HG03575 (cell line): ENCODE results near the gene RET.

Experiments used
- ATAC-seq: cut with Tn5 transposase; IDR thresholded peaks from one replicate; pipeline ENCODE4 v1.9.1; 2021; ENCODE audit not compliant: unreplicated experiment, insufficient number of reproducible peaks, low FRiP score; ENCODE audit errors: extremely low read depth

RET gene

GRCh38 chr10:43043773-43044447 lies 33.0 kb upstream of the RET start:
- ATAC-seq = no peak

GRCh38 chr10:43044448-43044921 lies 32.4 kb upstream of the RET start:
- no peak for ATAC-seq

DNA sequence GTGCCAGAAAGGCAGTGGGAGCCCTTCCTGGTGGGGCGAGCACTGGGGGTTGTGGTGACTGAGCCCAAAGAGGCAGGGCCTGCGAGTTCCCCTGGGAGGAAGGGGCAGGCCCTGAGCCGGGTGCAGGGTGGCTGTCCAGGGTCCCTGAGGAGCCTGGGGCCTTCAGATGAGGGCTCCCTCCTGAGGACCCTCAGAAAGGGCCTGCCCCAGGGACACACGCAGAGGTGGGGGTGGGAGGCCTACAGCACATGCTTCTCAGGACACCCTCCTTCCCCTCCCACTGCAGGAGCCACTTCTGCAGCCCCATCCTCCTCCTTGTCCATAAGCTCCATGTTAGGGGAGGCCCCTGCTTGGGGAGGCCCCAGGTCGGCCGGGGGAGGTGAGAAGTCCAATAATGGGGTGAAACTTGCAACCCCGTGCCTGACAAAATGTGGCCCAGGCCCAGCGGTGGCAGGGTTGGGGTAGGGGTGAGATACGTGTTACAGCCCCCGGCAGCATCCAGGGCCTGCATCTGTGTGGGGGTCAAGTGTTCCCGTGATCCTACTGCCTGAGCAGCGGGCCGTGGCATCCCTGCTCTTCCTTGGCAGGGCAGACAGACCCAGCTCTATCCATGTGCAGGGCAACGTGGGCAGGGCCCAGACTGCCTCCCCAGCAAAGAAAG lies 31.8 kb upstream of the RET start:
- no peak for ATAC-seq

DNA sequence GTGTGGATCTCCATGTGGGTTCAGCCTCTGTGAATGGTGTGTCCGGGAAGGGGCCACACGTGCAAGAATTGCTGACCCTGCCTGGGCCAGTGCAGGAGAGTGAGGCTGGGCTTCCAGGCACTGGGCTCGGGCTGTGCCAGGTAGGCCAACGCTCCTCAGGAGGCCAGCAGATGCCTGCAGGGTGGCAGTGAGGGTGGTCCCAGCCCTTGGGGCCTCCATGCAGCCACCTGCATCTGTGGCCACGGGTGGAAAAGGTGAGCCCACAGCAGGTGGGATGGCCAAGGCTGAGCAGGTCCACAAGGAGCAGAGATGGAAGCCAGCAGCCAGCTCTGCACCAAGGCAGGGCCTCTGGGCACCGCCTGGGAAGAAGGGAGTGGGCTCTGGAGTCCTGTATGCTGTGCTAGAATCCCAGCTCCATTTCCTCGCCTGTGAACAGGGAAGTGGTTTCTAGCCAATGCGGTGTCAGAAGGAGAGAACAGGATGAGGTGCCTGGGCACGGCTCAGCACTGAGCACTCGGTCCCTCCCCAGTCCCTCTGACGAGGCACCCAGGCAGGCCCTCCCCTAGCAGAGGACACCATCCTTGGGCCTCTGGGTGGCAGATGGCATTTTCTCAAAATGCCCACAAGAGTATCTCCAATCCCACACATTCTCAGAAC lies 31.1 kb upstream of the RET start:
- no peak for ATAC-seq

GRCh38 chr10:43046288-43046991 lies 30.4 kb upstream of the RET start:
- ATAC-seq = no peak

DNA sequence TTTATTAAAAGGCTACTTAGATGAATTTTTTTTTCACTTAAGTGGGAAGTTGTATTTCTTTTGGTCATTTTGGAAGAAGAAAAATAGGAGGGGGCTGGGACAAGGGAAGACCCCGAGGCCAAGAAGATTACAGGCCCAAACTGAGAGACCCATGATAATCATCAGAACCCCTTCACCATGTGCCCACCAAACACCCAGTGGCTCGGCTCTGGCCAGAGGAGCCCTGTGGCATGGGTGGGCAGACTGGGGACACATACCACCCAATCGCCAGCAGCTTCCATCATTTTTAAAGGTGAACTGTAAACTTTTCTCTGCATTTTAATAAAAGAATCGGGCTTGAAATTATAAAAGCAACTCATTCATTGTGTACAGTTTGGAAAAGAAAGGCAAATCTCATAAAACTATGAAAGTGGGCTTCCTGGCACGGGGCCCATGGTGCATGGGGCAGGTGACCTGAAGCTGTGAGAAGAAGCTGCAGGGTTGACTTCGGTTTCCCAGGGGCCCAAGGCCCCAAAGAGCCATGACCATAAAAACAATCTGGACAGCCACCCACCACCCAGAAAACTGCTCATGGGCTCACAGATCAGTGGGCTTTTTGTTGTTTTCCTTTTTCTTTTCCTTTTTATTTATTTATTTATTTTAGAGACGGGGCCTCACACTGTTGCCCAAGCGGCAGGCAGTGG lies 29.4 kb upstream of the RET start:
- ATAC-seq = no peak

DNA sequence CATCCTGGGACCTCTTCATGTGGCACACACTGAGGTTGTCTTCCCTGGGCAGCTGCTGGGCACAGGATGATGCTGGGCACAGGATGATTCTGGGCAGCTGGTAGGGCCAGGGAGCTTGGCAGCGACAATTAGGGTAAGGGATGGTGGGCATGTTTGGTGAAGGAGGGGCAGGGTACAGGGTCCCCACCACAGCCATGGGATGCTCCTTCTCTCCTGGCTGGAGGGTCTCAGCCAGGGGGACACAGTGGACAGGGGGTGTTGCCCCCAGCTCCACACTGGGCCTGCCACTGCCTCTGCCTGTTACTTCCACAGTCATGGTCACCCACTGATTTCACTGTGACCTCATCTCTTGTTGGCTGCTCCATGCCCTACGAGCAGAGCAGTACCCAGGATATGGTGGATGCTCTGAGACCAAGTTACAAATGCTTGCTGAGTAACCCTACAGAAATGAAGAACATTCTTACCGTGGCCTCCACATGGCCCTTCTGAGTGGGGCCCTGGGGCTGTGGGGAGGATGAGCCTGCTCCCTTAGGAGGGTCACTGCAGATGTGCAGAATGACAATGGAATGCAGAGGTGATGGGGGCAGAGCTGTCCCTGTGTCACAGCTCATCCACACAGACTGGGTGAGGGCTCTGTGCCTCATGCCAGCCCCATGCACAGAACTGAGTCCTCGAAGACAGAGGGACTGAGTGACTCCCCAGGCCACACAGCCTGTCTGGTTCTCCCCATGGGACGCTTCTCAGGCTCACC lies 28.4 kb upstream of the RET start:
- ATAC-seq = no peak

- no peak for ATAC-seq
Observed at GRCh38 chr10:43049081-43049551, 27.8 kb upstream of the RET start.

DNA sequence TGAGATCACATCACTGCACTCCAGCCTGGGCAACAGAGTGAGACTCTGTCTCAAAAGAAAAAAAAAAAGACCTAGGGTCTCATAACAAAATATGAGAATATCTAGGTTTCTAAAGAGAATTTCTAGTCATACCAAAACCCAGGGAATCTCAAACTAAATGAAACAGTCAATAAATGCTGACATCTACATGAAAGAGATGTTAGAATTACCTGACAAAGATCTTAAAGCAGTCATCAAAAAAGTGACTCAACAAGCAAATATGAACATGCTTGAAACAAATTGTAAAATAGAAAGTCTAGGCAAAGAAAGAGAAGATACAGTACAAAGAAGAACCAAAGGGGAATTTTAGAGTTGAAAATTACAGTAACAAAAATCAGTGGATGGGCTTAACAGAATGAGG lies 26.9 kb upstream of the RET start:
- no peak for ATAC-seq

- ATAC-seq = no peak
Observed at GRCh38 chr10:43053825-43054224, 23.0 kb upstream of the RET start.

GRCh38 chr10:43054593-43054992 lies 22.3 kb upstream of the RET start:
- ATAC-seq = no peak

GRCh38 chr10:43055217-43055616 lies 21.7 kb upstream of the RET start:
- no peak for ATAC-seq

- ATAC-seq = no peak
Observed at GRCh38 chr10:43055991-43056567, 20.8 kb upstream of the RET start.

GRCh38 chr10:43056568-43057011 lies 20.3 kb upstream of the RET start:
- no peak for ATAC-seq

DNA sequence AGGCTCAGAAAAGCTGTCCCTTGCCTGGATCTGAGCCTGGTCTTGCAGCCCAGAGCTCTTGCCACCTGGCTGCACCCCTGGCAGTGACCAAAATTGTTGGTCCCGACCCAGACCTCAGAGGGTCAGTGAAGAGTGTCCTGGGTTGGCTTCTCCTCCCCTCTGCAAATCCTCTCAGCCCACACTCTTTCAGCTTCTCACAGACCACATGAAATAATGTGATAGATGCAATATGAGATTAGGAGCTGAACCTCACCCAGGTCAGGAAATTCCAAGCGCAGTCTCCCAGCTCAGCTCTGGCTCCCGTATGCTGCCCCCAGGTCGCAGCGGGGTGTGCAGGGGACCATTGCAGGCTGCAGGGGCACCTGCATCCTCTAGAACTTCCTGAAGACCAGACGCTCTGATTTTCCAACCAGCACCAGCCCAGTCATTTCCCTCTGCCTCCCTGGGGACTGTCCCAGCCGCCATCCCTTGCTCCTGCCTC lies 19.6 kb upstream of the RET start:
- ATAC-seq = no peak

DNA sequence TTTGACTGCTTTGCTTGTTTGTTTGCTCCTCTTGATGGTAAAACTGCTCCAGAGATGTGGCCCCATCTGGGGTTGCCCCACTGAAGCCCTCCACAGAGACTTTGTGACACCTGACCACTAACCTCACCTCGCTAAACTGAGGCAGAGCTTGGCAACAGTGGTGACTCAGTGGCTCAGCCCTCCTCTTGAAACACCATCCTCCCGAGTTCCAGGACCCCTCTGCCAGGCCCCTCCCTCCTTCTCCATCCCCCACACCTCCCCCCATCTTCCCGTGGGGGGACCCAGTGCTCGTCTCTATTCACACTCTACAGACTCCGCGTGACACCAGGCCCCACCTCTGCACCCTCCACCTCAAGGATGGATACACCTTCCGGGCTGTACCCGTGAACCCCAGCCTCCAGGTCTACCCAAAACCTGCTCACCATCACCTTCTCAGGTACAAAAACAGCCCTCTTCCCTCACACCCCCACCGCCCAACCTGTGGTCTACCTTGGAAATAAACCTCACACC lies 19.0 kb upstream of the RET start:
- no peak for ATAC-seq

GRCh38 chr10:43058716-43059335 lies 18.0 kb upstream of the RET start:
- no peak for ATAC-seq
